Skeletal muscle tissue (tissue), 4 donors: ENCODE data around the gene MCM10. TPM values are rescaled to one million over a fixed set of nuclear protein-coding genes. Genes with fewer than 3 reads are reported as not detected.

Experiments
- H3K27ac ChIP-seq: one replicate; pipeline ENCODE4 v1.7.0; 2013; ENCODE audit warnings: mild to moderate bottlenecking, low read depth, low read length, inconsistent platforms
- H3K27me3 ChIP-seq, 3 donors: one replicate each; pipeline ENCODE4 v1.7.0; 2013; ENCODE audit warnings: low read length in 3 of 3; ENCODE audit not compliant: control insufficient read depth in 3 of 3, insufficient read depth in 3 of 3
- H3K36me3 ChIP-seq, 3 donors: one replicate each; pipeline ENCODE4 v1.7.0; 2013; ENCODE audit warnings: low read length in 3 of 3; ENCODE audit not compliant: control insufficient read depth in 3 of 3, insufficient read depth in 3 of 3
- H3K4me1 ChIP-seq, 3 donors: one replicate each; pipeline ENCODE4 v1.7.0; 2013; ENCODE audit warnings: low read length in 3 of 3, mild to moderate bottlenecking in 3 of 3; ENCODE audit not compliant: control insufficient read depth in 3 of 3, insufficient read depth in 3 of 3
- H3K4me3 ChIP-seq, 3 donors: one replicate each; pipeline ENCODE4 v1.7.0; 2013; ENCODE audit warnings: low read length in 3 of 3
- H3K9ac ChIP-seq, 3 donors: one replicate each; pipeline ENCODE4 v1.7.0; 2013; ENCODE audit warnings: low read length in 3 of 3, mild to moderate bottlenecking in 3 of 3, moderate library complexity in 2 of 3, low read depth in 1 of 3
- H3K9me3 ChIP-seq, 3 donors: one replicate each; pipeline ENCODE4 v1.7.0; 2013; ENCODE audit warnings: low read length in 3 of 3; ENCODE audit not compliant: control insufficient read depth in 3 of 3
- total RNA-seq: library from RNA; depleted of rRNA; stranded (reverse); fragments of >200 nt; gene quantifications from one replicate; pipeline ENCODE4 v1.2.3, GENCODE V29; 2014
- donor health status: Osteomylitis.

MCM10 gene
- total RNA-seq, 1 donor from 2014 or later, result 4.2 TPM

GRCh38 chr10:13184730-13185514, 23.6 kb downstream of the MCM10 start:
- H3K4me3 ChIP-seq, result peak overlapping the region in 1 of 3 donors; percentile 59
- H3K9ac ChIP-seq, result peak overlapping the region; percentile 23 to 65 (median 39)
- H3K27me3 ChIP-seq, result no peaks in the 10 kb centered on the region
- H3K4me1 ChIP-seq, result peaks cover 13 to 14% (median 13%) of the 10 kb centered on the region in 3 donors
- H3K9me3 ChIP-seq, result no peaks in the 10 kb centered on the region
- H3K36me3 ChIP-seq, result no peaks in the 10 kb centered on the region
- H3K27ac ChIP-seq, result peak overlapping the region; percentile 42

GRCh38 chr10:13187135-13187534, 25.8 kb downstream of the MCM10 start:
- peaks cover 13 to 14% (median 13%) of the 10 kb centered on the region in 3 donors for H3K4me1 ChIP-seq
- H3K27ac ChIP-seq, result no peak overlapping the region
- H3K9me3 ChIP-seq, result no peaks in the 10 kb centered on the region
- H3K9ac ChIP-seq, result no peak overlapping the region
- H3K36me3 ChIP-seq, result no peaks in the 10 kb centered on the region
- no peak overlapping the region for H3K4me3 ChIP-seq
- H3K27me3 ChIP-seq, result no peaks in the 10 kb centered on the region

GRCh38 chr10:13188593-13188992, 27.2 kb downstream of the MCM10 start:
- Histone ChIP-seq H3K4me3 (no peak overlapping the region), H3K27ac (no peak overlapping the region), H3K4me1 (peaks cover 13 to 14% (median 13%) of the 10 kb centered on the region in 3 donors), H3K36me3 (no peaks in the 10 kb centered on the region), H3K27me3 (no peaks in the 10 kb centered on the region), H3K9me3 (no peaks in the 10 kb centered on the region), H3K9ac (no peak overlapping the region)

GRCh38 chr10:13189961-13190360, 28.6 kb downstream of the MCM10 start:
- Histone ChIP-seq H3K27me3 (no peaks in the 10 kb centered on the region), H3K9me3 (no peaks in the 10 kb centered on the region), H3K36me3 (no peaks in the 10 kb centered on the region), H3K27ac (no peak overlapping the region), H3K9ac (no peak overlapping the region), H3K4me3 (no peak overlapping the region), H3K4me1 (peaks cover 10 to 12% (median 11%) of the 10 kb centered on the region in 3 donors)

GRCh38 chr10:13190816-13191215, 29.5 kb downstream of the MCM10 start:
- no peaks in the 10 kb centered on the region for H3K27me3 ChIP-seq
- H3K9me3 ChIP-seq, result no peaks in the 10 kb centered on the region
- no peak overlapping the region for H3K9ac ChIP-seq
- no peak overlapping the region for H3K4me3 ChIP-seq
- peaks cover 1 to 4% (median 2%) of the 10 kb centered on the region in 3 donors for H3K4me1 ChIP-seq
- no peaks in the 10 kb centered on the region for H3K36me3 ChIP-seq
- no peak overlapping the region for H3K27ac ChIP-seq

GRCh38 chr10:13191362-13191761, 30.0 kb downstream of the MCM10 start:
- Histone ChIP-seq H3K4me3 (no peak overlapping the region), H3K9me3 (no peaks in the 10 kb centered on the region), H3K27ac (no peak overlapping the region), H3K9ac (no peak overlapping the region), H3K36me3 (no peaks in the 10 kb centered on the region), H3K27me3 (no peaks in the 10 kb centered on the region), H3K4me1 (no peaks in the 10 kb centered on the region)

GRCh38 chr10:13193637-13194036, 32.3 kb downstream of the MCM10 start:
- no peak overlapping the region for H3K9ac ChIP-seq
- H3K27me3 ChIP-seq, result no peaks in the 10 kb centered on the region
- H3K27ac ChIP-seq, result no peak overlapping the region
- H3K4me1 ChIP-seq, result no peaks in the 10 kb centered on the region
- no peaks in the 10 kb centered on the region for H3K9me3 ChIP-seq
- no peaks in the 10 kb centered on the region for H3K36me3 ChIP-seq
- H3K4me3 ChIP-seq, result no peak overlapping the region

GRCh38 chr10:13195016-13195415, 33.7 kb downstream of the MCM10 start:
- Histone ChIP-seq H3K27ac (no peak overlapping the region), H3K4me1 (no peaks in the 10 kb centered on the region), H3K27me3 (no peaks in the 10 kb centered on the region), H3K36me3 (no peaks in the 10 kb centered on the region), H3K9ac (no peak overlapping the region), H3K9me3 (no peaks in the 10 kb centered on the region), H3K4me3 (no peak overlapping the region)

- H3K27ac ChIP-seq, result no peak overlapping the region
- H3K36me3 ChIP-seq, result no peaks in the 10 kb centered on the region
- H3K4me3 ChIP-seq, result no peak overlapping the region
- H3K9ac ChIP-seq, result no peak overlapping the region
- H3K27me3 ChIP-seq, result no peaks in the 10 kb centered on the region
- H3K9me3 ChIP-seq, result no peaks in the 10 kb centered on the region
- no peaks in the 10 kb centered on the region for H3K4me1 ChIP-seq
Measured at GRCh38 chr10:13201132-13201531, 39.8 kb downstream of the MCM10 start.

- no peak overlapping the region for H3K4me3 ChIP-seq
- H3K27ac ChIP-seq, result no peak overlapping the region
- H3K4me1 ChIP-seq, result no peaks in the 10 kb centered on the region
- no peaks in the 10 kb centered on the region for H3K27me3 ChIP-seq
- no peak overlapping the region for H3K9ac ChIP-seq
- H3K9me3 ChIP-seq, result no peaks in the 10 kb centered on the region
- no peaks in the 10 kb centered on the region for H3K36me3 ChIP-seq
Measured at GRCh38 chr10:13206091-13206490, 44.7 kb downstream of the MCM10 start.
